OCI-LY1 (cell line): ENCODE data around the gene STRA6.

ENCODE experiments used
- H2AFZ ChIP-seq: fragments of 200-600 bp; sonication (generic), shearing (Covaris generic); 2 replicates; pipeline ENCODE4 v1.6.0; 2014; ENCODE audit warnings: antibody characterized with exemption, mild to moderate bottlenecking, low read length
- H3F3A ChIP-seq: fragments of 200-600 bp; sonication (generic), shearing (Covaris generic); 2 replicates; pipeline ENCODE4 v1.6.0; 2014; ENCODE audit warnings: mild to moderate bottlenecking, antibody characterized with exemption, low read length, moderate library complexity; ENCODE audit not compliant: insufficient read depth
- H3K27ac ChIP-seq: fragments of 200-600 bp; sonication (generic); 2 replicates; pipeline ENCODE4 v1.5.1; 2014; ENCODE audit warnings: low read length, mixed run types, mild to moderate bottlenecking, low read depth; ENCODE audit not compliant: poor library complexity, severe bottlenecking
- H3K27me3 ChIP-seq: fragments of 200-600 bp; sonication (generic); 2 replicates; pipeline ENCODE4 v1.6.0; 2014; ENCODE audit warnings: antibody characterized with exemption, mild to moderate bottlenecking, low read length, moderate library complexity; ENCODE audit not compliant: insufficient read depth
- H3K36me3 ChIP-seq: fragments of 200-600 bp; sonication (generic); 2 replicates; pipeline ENCODE4 v1.6.1; 2014; ENCODE audit warnings: mild to moderate bottlenecking, antibody characterized with exemption, low read length, moderate library complexity, mixed read lengths; ENCODE audit not compliant: insufficient read depth
- H3K4me1 ChIP-seq: fragments of 200-600 bp; sonication (generic); 2 replicates; pipeline ENCODE4 v1.5.1; 2014; ENCODE audit warnings: mild to moderate bottlenecking, low read length, moderate library complexity; ENCODE audit not compliant: insufficient read depth, severe bottlenecking
- H3K4me2 ChIP-seq: fragments of 200-600 bp; sonication (generic), shearing (Covaris generic); 2 replicates; pipeline ENCODE4 v1.6.1; 2014; ENCODE audit warnings: low read length
- H3K4me3 ChIP-seq: fragments of 200-600 bp; sonication (generic); 2 replicates; pipeline ENCODE4 v1.5.1; 2014; ENCODE audit warnings: low read length, low read depth, mild to moderate bottlenecking, mixed read lengths; ENCODE audit not compliant: poor library complexity, severe bottlenecking
- H3K79me2 ChIP-seq: fragments of 200-600 bp; shearing (Covaris generic); 2 replicates; pipeline ENCODE4 v1.6.1; 2016; ENCODE audit warnings: mixed run types, low read length, mixed read lengths; ENCODE audit not compliant: insufficient read depth
- H3K9ac ChIP-seq: fragments of 200-600 bp; sonication (generic), shearing (Covaris generic); 2 replicates; pipeline ENCODE4 v1.6.1; 2014; ENCODE audit warnings: mild to moderate bottlenecking, low read length, mixed read lengths
- H3K9me2 ChIP-seq: fragments of 200-600 bp; sonication (generic), shearing (Covaris generic); 2 replicates; pipeline ENCODE4 v1.6.1; 2014; ENCODE audit warnings: low read depth, mild to moderate bottlenecking, low read length, mixed read lengths
- H3K9me3 ChIP-seq: fragments of 200-600 bp; shearing (Covaris generic); 2 replicates; pipeline ENCODE4 v1.6.1; 2014; ENCODE audit warnings: low read length, mixed read lengths
- H4K20me1 ChIP-seq: fragments of 200-600 bp; sonication (generic), shearing (Covaris generic); 2 replicates; pipeline ENCODE4 v1.6.0; 2016; ENCODE audit warnings: mild to moderate bottlenecking, low read length; ENCODE audit not compliant: insufficient read depth
- EZH2 ChIP-seq: fragments of 200-600 bp; sonication (generic), shearing (Covaris generic); IDR thresholded peaks from 2 replicates; pipeline ENCODE4 v1.8.0; 2017; ENCODE audit warnings: borderline replicate concordance, mixed run types, mild to moderate bottlenecking, antibody characterized with exemption, low read length, moderate library complexity, mixed read lengths
- TF ChIP-seq, protein P1 (sequence below): fragments of 200-600 bp; sonication (generic), shearing (Covaris generic); IDR thresholded peaks from 2 replicates; pipeline ENCODE4 v1.5.1; 2017; ENCODE audit warnings: mild to moderate bottlenecking, antibody characterized with exemption, low read length, moderate library complexity, mixed read lengths

The STRA6 gene

DNA sequence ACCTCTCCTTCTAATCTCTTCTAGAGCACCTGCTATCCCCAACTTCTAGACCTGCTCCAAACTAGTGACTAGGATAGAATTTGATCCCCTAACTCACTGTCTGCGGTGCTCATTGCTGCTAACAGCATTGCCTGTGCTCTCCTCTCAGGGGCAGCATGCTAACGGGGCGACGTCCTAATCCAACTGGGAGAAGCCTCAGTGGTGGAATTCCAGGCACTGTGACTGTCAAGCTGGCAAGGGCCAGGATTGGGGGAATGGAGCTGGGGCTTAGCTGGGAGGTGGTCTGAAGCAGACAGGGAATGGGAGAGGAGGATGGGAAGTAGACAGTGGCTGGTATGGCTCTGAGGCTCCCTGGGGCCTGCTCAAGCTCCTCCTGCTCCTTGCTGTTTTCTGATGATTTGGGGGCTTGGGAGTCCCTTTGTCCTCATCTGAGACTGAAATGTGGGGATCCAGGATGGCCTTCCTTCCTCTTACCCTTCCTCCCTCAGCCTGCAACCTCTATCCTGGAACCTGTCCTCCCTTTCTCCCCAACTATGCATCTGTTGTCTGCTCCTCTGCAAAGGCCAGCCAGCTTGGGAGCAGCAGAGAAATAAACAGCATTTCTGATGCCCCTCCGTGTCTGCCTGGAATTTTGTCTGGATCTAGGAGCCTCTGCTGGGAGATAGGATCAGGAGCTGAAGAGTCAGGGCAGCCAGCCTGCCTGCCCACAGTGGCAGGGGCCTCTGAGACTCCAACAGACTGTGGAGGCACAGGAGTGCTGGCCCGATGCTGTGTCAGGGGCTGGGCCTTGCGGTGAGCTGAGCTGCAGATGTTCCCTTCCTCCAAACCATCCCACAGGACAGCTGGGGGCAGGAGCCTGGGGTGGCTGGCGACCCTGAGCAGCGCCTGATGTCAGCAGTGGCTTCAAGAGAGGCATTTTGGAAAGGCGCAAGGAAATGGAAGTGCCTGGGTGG lies 26.0 kb downstream of the STRA6 start:
- no peak for TF ChIP-seq EZH2
- TF ChIP-seq, protein P1, sequence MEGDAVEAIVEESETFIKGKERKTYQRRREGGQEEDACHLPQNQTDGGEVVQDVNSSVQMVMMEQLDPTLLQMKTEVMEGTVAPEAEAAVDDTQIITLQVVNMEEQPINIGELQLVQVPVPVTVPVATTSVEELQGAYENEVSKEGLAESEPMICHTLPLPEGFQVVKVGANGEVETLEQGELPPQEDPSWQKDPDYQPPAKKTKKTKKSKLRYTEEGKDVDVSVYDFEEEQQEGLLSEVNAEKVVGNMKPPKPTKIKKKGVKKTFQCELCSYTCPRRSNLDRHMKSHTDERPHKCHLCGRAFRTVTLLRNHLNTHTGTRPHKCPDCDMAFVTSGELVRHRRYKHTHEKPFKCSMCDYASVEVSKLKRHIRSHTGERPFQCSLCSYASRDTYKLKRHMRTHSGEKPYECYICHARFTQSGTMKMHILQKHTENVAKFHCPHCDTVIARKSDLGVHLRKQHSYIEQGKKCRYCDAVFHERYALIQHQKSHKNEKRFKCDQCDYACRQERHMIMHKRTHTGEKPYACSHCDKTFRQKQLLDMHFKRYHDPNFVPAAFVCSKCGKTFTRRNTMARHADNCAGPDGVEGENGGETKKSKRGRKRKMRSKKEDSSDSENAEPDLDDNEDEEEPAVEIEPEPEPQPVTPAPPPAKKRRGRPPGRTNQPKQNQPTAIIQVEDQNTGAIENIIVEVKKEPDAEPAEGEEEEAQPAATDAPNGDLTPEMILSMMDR: no peak
- H3K36me3 ChIP-seq: no peaks in the 10 kb centered on the region
- H4K20me1 ChIP-seq: no peaks in the 10 kb centered on the region
- H3K4me1 ChIP-seq: no peaks in the 10 kb centered on the region
- H3K79me2 ChIP-seq: no peaks in the 10 kb centered on the region
- no peak overlapping the region for H2AFZ ChIP-seq
- no peak overlapping the region for H3K9ac ChIP-seq
- H3K4me2 ChIP-seq: no peak overlapping the region
- 0 out of 2 replicates have a peak, but pooled peaks cover 5% of the 10 kb centered on the region for H3K27me3 ChIP-seq
- no peaks in the 10 kb centered on the region for H3K9me3 ChIP-seq
- H3K27ac ChIP-seq: no peak overlapping the region
- no peak overlapping the region for H3K4me3 ChIP-seq
- H3F3A ChIP-seq: no peaks in the 10 kb centered on the region
- H3K9me2 ChIP-seq: no peaks in the 10 kb centered on the region

DNA sequence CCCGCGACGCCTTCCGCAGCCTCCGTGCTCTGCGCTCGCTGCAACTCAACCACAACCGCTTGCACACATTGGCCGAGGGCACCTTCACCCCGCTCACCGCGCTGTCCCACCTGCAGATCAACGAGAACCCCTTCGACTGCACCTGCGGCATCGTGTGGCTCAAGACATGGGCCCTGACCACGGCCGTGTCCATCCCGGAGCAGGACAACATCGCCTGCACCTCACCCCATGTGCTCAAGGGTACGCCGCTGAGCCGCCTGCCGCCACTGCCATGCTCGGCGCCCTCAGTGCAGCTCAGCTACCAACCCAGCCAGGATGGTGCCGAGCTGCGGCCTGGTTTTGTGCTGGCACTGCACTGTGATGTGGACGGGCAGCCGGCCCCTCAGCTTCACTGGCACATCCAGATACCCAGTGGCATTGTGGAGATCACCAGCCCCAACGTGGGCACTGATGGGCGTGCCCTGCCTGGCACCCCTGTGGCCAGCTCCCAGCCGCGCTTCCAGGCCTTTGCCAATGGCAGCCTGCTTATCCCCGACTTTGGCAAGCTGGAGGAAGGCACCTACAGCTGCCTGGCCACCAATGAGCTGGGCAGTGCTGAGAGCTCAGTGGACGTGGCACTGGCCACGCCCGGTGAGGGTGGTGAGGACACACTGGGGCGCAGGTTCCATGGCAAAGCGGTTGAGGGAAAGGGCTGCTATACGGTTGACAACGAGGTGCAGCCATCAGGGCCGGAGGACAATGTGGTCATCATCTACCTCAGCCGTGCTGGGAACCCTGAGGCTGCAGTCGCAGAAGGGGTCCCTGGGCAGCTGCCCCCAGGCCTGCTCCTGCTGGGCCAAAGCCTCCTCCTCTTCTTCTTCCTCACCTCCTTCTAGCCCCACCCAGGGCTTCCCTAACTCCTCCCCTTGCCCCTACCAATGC lies 27.1 kb downstream of the STRA6 start:
- no peak overlapping the region for H3K27ac ChIP-seq
- 0 out of 2 replicates have a peak, but pooled peaks cover 5% of the 10 kb centered on the region for H3K27me3 ChIP-seq
- H3K9me3 ChIP-seq: no peaks in the 10 kb centered on the region
- TF ChIP-seq, protein P1: no peak
- TF ChIP-seq EZH2: no peak
- H3K36me3 ChIP-seq: no peaks in the 10 kb centered on the region
- no peaks in the 10 kb centered on the region for H3K79me2 ChIP-seq
- H3K4me2 ChIP-seq: no peak overlapping the region
- H3K9me2 ChIP-seq: no peaks in the 10 kb centered on the region
- no peaks in the 10 kb centered on the region for H3F3A ChIP-seq
- no peak overlapping the region for H2AFZ ChIP-seq
- H4K20me1 ChIP-seq: no peaks in the 10 kb centered on the region
- no peaks in the 10 kb centered on the region for H3K4me1 ChIP-seq
- no peak overlapping the region for H3K9ac ChIP-seq
- H3K4me3 ChIP-seq: no peak overlapping the region

DNA sequence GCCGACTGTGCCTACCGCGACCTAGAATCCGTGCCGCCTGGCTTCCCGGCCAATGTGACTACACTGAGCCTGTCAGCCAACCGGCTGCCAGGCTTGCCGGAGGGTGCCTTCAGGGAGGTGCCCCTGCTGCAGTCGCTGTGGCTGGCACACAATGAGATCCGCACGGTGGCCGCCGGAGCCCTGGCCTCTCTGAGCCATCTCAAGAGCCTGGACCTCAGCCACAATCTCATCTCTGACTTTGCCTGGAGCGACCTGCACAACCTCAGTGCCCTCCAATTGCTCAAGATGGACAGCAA lies 27.7 kb downstream of the STRA6 start:
- Histone ChIP-seq H3F3A (no peaks in the 10 kb centered on the region), H3K9me3 (no peaks in the 10 kb centered on the region), H4K20me1 (no peaks in the 10 kb centered on the region), H3K4me2 (no peak overlapping the region), H3K79me2 (no peaks in the 10 kb centered on the region), H3K27me3 (0 out of 2 replicates have a peak, but pooled peaks cover 5% of the 10 kb centered on the region), H2AFZ (no peak overlapping the region), H3K27ac (no peak overlapping the region), H3K4me3 (no peak overlapping the region), H3K9me2 (no peaks in the 10 kb centered on the region), H3K4me1 (no peaks in the 10 kb centered on the region), H3K36me3 (no peaks in the 10 kb centered on the region), H3K9ac (no peak overlapping the region)
- TF ChIP-seq, protein P1: no peak
- no peak for TF ChIP-seq EZH2
